HG03457 (cell line): Measurements from ENCODE around the gene SLC36A2.
"Not testable (repeated sequence)": the region's sequence is repeated elsewhere in the genome, so short reads cannot be mapped to it uniquely, and the experiment has no call there.

Experiments used
- ATAC-seq: cut with Tn5 transposase; IDR thresholded peaks from one replicate; pipeline ENCODE4 v1.9.1; 2021; ENCODE audit warnings: moderate number of reproducible peaks; ENCODE audit not compliant: unreplicated experiment

SLC36A2 gene

GRCh38 chr5:151347369-151347768 lies at the start of gene SLC36A2:
Gene SLC36A2 (minus strand): TSS chr5:151347559. CDS start chr5:151347460, 99 bp downstream.
- no peak for ATAC-seq

GRCh38 chr5:151388960-151389359 lies 41.6 kb upstream of the SLC36A2 start:
- ATAC-seq: no peak

GRCh38 chr5:151384106-151384505 lies 36.7 kb upstream of the SLC36A2 start:
- ATAC-seq: no peak

GRCh38 chr5:151383011-151383410 lies 35.7 kb upstream of the SLC36A2 start:
- no peak for ATAC-seq

GRCh38 chr5:151382576-151382975 lies 35.2 kb upstream of the SLC36A2 start:
- no peak for ATAC-seq

- no peak for ATAC-seq
Observed at GRCh38 chr5:151381899-151382298, 34.5 kb upstream of the SLC36A2 start.

GRCh38 chr5:151378616-151379015 lies 31.3 kb upstream of the SLC36A2 start:
- no peak for ATAC-seq

GRCh38 chr5:151374539-151374938 lies 27.2 kb upstream of the SLC36A2 start:
- no peak for ATAC-seq

GRCh38 chr5:151367038-151367437 lies 19.7 kb upstream of the SLC36A2 start:
- ATAC-seq: not testable (repeated sequence)

- no peak for ATAC-seq
Observed at GRCh38 chr5:151363673-151364072, 16.3 kb upstream of the SLC36A2 start.

GRCh38 chr5:151362970-151363369 lies 15.6 kb upstream of the SLC36A2 start:
- no peak for ATAC-seq

- ATAC-seq: no peak
Observed at GRCh38 chr5:151359391-151359790, 12.0 kb upstream of the SLC36A2 start.

- ATAC-seq: no peak
Observed at GRCh38 chr5:151357792-151358191, 10.4 kb upstream of the SLC36A2 start.

GRCh38 chr5:151357097-151357496 lies 9.7 kb upstream of the SLC36A2 start:
- no peak for ATAC-seq

GRCh38 chr5:151351671-151352070 lies 4.3 kb upstream of the SLC36A2 start:
- no peak for ATAC-seq

- no peak for ATAC-seq
Observed at GRCh38 chr5:151348789-151349188, 1.4 kb upstream of the SLC36A2 start.

- no peak for ATAC-seq
Observed at GRCh38 chr5:151345808-151346478, 1.4 kb downstream of the SLC36A2 start.

- ATAC-seq: no peak
Observed at GRCh38 chr5:151345187-151345807, 2.1 kb downstream of the SLC36A2 start.

GRCh38 chr5:151344088-151344487 lies 3.3 kb downstream of the SLC36A2 start:
- ATAC-seq: no peak

- no peak for ATAC-seq
Observed at GRCh38 chr5:151340004-151340403, 7.4 kb downstream of the SLC36A2 start.

- no peak for ATAC-seq
Observed at GRCh38 chr5:151338734-151339133, 8.6 kb downstream of the SLC36A2 start.

GRCh38 chr5:151332857-151333256 lies 14.5 kb downstream of the SLC36A2 start:
- no peak for ATAC-seq

GRCh38 chr5:151328734-151329133 lies 18.6 kb downstream of the SLC36A2 start:
- no peak for ATAC-seq
